GM12865 (cell line): ENCODE data around the gene FAM222A.

Experiments used
- DNase-seq: peaks from one replicate; pipeline ENCODE4 v3.0.0; 2010; ENCODE audit warnings: low read depth
- H3K4me3 ChIP-seq: 2 replicates; pipeline ENCODE4 v1.5.1; 2011; ENCODE audit warnings: mild to moderate bottlenecking, low read depth, low read length, control low read depth
- CTCF ChIP-seq: IDR thresholded peaks from 2 replicates; pipeline ENCODE4 v1.5.1; 2011; ENCODE audit warnings: low read length, control low read depth, low read depth, inconsistent platforms; ENCODE audit not compliant: insufficient read depth; ENCODE audit errors: missing control alignments

The FAM222A gene

GRCh38 chr12:109775172-109775881, 61.7 kb downstream of the FAM222A start:
- H3K4me3 ChIP-seq, result no peak overlapping the region
- peak; percentile 94 for TF ChIP-seq CTCF
- peak; percentile 65 for DNase-seq

- no peak for DNase-seq
- no peak overlapping the region for H3K4me3 ChIP-seq
- no peak for TF ChIP-seq CTCF
Measured at GRCh38 chr12:109776624-109777023, 63.0 kb downstream of the FAM222A start.

GRCh38 chr12:109777544-109777943, 63.9 kb downstream of the FAM222A start:
- DNase-seq, result peak; percentile 80
- H3K4me3 ChIP-seq, result peak overlapping the region; percentile 31
- TF ChIP-seq CTCF, result no peak

- no peak overlapping the region for H3K4me3 ChIP-seq
- TF ChIP-seq CTCF, result no peak
- no peak for DNase-seq
Measured at GRCh38 chr12:109778684-109779083, 65.1 kb downstream of the FAM222A start.

- TF ChIP-seq CTCF, result no peak
- H3K4me3 ChIP-seq, result no peak overlapping the region
- peak; percentile 29 for DNase-seq
Measured at GRCh38 chr12:109779382-109779781, 65.8 kb downstream of the FAM222A start.

- no peak for DNase-seq
- no peak overlapping the region for H3K4me3 ChIP-seq
- no peak for TF ChIP-seq CTCF
Measured at GRCh38 chr12:109781668-109782325, 68.2 kb downstream of the FAM222A start.

- TF ChIP-seq CTCF, result no peak
- no peak for DNase-seq
- no peak overlapping the region for H3K4me3 ChIP-seq
Measured at GRCh38 chr12:109782326-109782703, 68.7 kb downstream of the FAM222A start.
